K562 (cell line): ENCODE data around the gene SACM1L.

Source experiments
- ATF2 ChIP-seq: sonication (generic); formaldehyde crosslinking; IDR thresholded peaks from 2 replicates; pipeline ENCODE4 v1.8.1; 2022; ENCODE audit warnings: missing genetic modification reagents
- BACH1 ChIP-seq: fragments of 200-800 bp; sonication (Bioruptor generic); IDR thresholded peaks from 2 replicates; pipeline ENCODE4 v1.6.1; 2016; ENCODE audit warnings: missing genetic modification characterization, missing compliant biosample characterization
- CBX2 ChIP-seq: fragments of 200-600 bp; sonication (generic); IDR thresholded peaks from one replicate; pipeline ENCODE4 v1.6.1; 2012; ENCODE audit warnings: mild to moderate bottlenecking, low read length, inconsistent platforms; ENCODE audit not compliant: insufficient read depth, poor library complexity, severe bottlenecking
- CTCF ChIP-seq, 3 experiments: IDR thresholded peaks in 2 of 3; conservative IDR thresholded peaks in 1 of 3; 2 replicates each; pipeline ENCODE4 v1.5.1; 2011 to 2012; ENCODE audit warnings: low read length in 3 of 3, mild to moderate bottlenecking in 3 of 3, control low read depth in 2 of 3, improper control_type of control experiment in 1 of 3, inconsistent platforms in 1 of 3, low read depth in 1 of 3, mixed read lengths in 1 of 3, moderate library complexity in 1 of 3; ENCODE audit not compliant: insufficient read depth in 2 of 3
- EGR1 ChIP-seq: fragments of 450-650 bp; conservative IDR thresholded peaks from 2 replicates; pipeline ENCODE4 v1.6.1; 2017; ENCODE audit warnings: mild to moderate bottlenecking
- ESRRB ChIP-seq: fragments of 250-450 bp; sonication (Bioruptor Pico); IDR thresholded peaks from 2 replicates; pipeline ENCODE4 v1.5.0; 2020; ENCODE audit warnings: mild to moderate bottlenecking, moderate library complexity, borderline replicate concordance
- EZH2 ChIP-seq: IDR thresholded peaks from 2 replicates; pipeline ENCODE4 v1.6.1; 2012; ENCODE audit warnings: low read depth, mild to moderate bottlenecking, inconsistent platforms, low read length, borderline replicate concordance
- NR3C1 ChIP-seq: sonication (generic); formaldehyde crosslinking; IDR thresholded peaks from 2 replicates; pipeline ENCODE4 v1.8.1; 2022; ENCODE audit warnings: missing genetic modification reagents
- POLR2A ChIP-seq: fragments of 450-650 bp; conservative IDR thresholded peaks from 2 replicates; pipeline ENCODE4 v1.6.1; 2016
- SP1 ChIP-seq: sonication (generic); formaldehyde crosslinking; IDR thresholded peaks from 2 replicates; pipeline ENCODE4 v1.8.1; 2022; ENCODE audit warnings: mild to moderate bottlenecking, missing genetic modification reagents
- TGIF2 ChIP-seq: sonication (generic); formaldehyde crosslinking; IDR thresholded peaks from 2 replicates; pipeline ENCODE4 v1.8.1; 2022; ENCODE audit warnings: mild to moderate bottlenecking, missing genetic modification reagents, moderate library complexity
- ZFX ChIP-seq: sonication (generic); formaldehyde crosslinking; IDR thresholded peaks from 2 replicates; pipeline ENCODE4 v1.8.0; 2022; ENCODE audit warnings: mild to moderate bottlenecking, missing genetic modification reagents, moderate library complexity
- TF ChIP-seq, protein P1 (sequence below): sonication (generic); formaldehyde crosslinking; IDR thresholded peaks from 2 replicates; pipeline ENCODE4 v1.8.1; 2022; ENCODE audit warnings: missing genetic modification reagents

DNA sequence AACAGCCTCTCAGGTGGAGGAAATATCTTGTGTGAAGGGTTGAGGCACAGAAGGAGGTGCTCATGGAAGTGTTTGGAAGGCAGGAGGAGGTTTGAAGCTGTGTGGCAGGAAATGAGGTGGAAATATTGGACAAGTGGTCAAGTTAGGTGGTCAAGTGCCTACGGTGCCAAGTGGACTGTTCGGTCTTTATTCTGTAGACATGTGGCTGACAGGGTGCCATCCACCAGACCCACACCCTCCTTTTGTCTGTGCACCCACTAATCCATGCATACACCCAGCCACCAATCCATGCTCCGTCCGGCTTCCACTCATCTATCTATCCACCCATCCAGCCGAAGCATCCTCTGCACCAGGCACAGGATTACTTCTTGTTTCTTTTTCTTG lies 105.0 kb downstream of the SACM1L start:
- TF ChIP-seq TGIF2 (no peak), CTCF (IDR thresholded peaks at IDR 0.05 in 2 of 3, conservative IDR thresholded peaks at IDR 0.05 in 1 of 3; ENCODE audit: insufficient read depth in 2 of 3, low read depth in 1 of 3, low read length in 3 of 3) (no peak), ZFX (CRISPR knock-in tag) (no peak), NR3C1 (CRISPR knock-in tag) (no peak), EZH2 (no peak), ATF2 (no peak), EGR1 (no peak), BACH1 (tag) (no peak), SP1 (CRISPR knock-in tag) (no peak), CBX2 (no peak), POLR2A (no peak), ESRRB (CRISPR knock-in tag) (no peak)
- TF ChIP-seq, protein P1, sequence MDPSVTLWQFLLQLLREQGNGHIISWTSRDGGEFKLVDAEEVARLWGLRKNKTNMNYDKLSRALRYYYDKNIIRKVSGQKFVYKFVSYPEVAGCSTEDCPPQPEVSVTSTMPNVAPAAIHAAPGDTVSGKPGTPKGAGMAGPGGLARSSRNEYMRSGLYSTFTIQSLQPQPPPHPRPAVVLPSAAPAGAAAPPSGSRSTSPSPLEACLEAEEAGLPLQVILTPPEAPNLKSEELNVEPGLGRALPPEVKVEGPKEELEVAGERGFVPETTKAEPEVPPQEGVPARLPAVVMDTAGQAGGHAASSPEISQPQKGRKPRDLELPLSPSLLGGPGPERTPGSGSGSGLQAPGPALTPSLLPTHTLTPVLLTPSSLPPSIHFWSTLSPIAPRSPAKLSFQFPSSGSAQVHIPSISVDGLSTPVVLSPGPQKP (CRISPR knock-in tag): no peak
